ENCODE data around the gene PFDN6. TPM values are rescaled to one million over a fixed set of nuclear protein-coding genes. Genes with fewer than 3 reads are reported as not detected.

The PFDN6 gene
- total RNA-seq (2021; ENCODE audit: unreplicated experiment) (101 TPM), Bru-seq, nascent RNA (percentile 81 among the genes with signal in this experiment), BruChase-seq, experiment 1, labeled RNA remaining after a 2-hour chase (percentile 78 among the genes with signal in this experiment), BruChase-seq, experiment 2, labeled RNA remaining after a 6-hour chase (percentile 80 among the genes with signal in this experiment)
- 127 TPM for polyA plus RNA-seq (2012; ENCODE audit: insufficient read length)
- long read RNA-seq, partial matches to known transcripts: 0 of 7 reads
- long read RNA-seq, other reads (novel, unspliced or antisense): 3 of 7 reads

DNA sequence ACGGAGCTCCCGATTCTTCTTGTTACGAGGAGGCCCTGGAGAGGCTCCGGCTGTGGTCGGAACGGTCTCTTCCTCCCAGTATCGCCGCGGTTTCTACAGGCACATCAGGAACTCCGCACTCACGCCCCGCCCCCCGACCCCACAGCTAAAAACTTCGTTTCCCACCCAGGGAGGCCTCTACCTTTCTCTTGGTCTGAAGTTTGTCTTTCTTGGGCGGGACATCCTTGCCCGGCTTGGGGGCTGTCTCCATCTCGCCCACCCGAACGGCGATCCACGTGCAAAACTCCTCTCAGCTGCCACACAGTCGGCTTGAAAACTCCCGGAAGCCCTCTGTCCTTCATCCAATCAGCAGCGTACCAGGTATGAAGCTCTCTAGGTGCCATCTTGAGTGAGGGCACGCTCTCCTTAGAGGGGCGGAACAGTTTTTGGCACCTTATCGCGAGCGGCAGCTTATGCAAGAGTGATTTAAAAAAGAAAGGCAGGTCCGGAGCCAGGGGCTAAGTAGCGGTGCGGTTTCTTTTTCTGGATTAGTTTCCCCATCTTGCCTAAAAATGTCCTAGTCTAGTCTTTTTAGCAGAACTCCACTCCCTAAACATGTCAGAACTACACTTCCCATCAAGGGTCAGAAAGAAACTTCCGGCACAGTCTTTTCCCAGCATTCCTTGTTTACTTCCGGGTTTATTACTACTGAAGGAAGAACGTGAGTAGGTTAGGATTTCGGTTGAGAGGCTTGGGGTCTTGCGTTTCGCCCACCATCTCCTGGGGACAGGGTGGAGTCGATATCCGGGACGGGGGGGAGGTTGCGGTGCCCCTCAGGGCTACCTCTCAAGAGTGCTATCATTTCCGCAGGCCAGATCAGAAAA lies at the start of gene PFDN6, which contains the start of gene WDR46:
PFDN6 (plus strand) TSS at position 681 of the 863 bp plus-strand sequence. CDS start 256 bp downstream, outside the sequence.
WDR46 (minus strand) TSS at position 319 of the 863 bp plus-strand sequence; CDS start at position 250, 69 bp downstream.
- BruUV-seq (replicated peaks): no TSS peak
- intact Hi-C loops (cut with micrococcal nuclease; ENCODE audit: unreplicated experiment): no loop called here
- H3K4me3 ChIP-seq (ENCODE audit: low read depth in 2 of 2, low read length in 2 of 2): peak within 1 kb of the TSS; percentile 91 to 97
- H3K27me3 ChIP-seq (ENCODE audit: control insufficient read depth, insufficient read depth, low read length): no peaks in the 10 kb centered on the region
- POLR2A ChIA-PET: interaction anchor here (0.6 to 1.9 kb wide), 5 partner anchors 8 to 217 kb away, joined by 3 to 11 read pairs (median 3); partner anchors contain the start of gene B3GALT4
- in situ Hi-C loops (cut with HindIII; ENCODE audit: low pct_unique_long_range_greater_than_20kb, low sequenced_read_pairs): no loop called here
- TF ChIP-seq, protein P1, sequence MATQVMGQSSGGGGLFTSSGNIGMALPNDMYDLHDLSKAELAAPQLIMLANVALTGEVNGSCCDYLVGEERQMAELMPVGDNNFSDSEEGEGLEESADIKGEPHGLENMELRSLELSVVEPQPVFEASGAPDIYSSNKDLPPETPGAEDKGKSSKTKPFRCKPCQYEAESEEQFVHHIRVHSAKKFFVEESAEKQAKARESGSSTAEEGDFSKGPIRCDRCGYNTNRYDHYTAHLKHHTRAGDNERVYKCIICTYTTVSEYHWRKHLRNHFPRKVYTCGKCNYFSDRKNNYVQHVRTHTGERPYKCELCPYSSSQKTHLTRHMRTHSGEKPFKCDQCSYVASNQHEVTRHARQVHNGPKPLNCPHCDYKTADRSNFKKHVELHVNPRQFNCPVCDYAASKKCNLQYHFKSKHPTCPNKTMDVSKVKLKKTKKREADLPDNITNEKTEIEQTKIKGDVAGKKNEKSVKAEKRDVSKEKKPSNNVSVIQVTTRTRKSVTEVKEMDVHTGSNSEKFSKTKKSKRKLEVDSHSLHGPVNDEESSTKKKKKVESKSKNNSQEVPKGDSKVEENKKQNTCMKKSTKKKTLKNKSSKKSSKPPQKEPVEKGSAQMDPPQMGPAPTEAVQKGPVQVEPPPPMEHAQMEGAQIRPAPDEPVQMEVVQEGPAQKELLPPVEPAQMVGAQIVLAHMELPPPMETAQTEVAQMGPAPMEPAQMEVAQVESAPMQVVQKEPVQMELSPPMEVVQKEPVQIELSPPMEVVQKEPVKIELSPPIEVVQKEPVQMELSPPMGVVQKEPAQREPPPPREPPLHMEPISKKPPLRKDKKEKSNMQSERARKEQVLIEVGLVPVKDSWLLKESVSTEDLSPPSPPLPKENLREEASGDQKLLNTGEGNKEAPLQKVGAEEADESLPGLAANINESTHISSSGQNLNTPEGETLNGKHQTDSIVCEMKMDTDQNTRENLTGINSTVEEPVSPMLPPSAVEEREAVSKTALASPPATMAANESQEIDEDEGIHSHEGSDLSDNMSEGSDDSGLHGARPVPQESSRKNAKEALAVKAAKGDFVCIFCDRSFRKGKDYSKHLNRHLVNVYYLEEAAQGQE (IDR thresholded peaks at IDR 0.05; ENCODE audit: insufficient read depth in 1 of 2, low read depth in 2 of 2, low read length in 1 of 2): no peak
- peak; percentile 85 for TF ChIP-seq POLR2AphosphoS5 (IDR thresholded peaks at IDR 0.05; ENCODE audit: low read depth, low read length)
- TF ChIP-seq SIN3A (IDR thresholded peaks at IDR 0.05; ENCODE audit: borderline replicate concordance, insufficient read depth, low read depth, low read length): peak; percentile 68; the same call in 1 of the 2 replicates
- TF ChIP-seq TCF7L2 (IDR thresholded peaks at IDR 0.05; ENCODE audit: low read depth, low read length): no peak
- TF ChIP-seq, protein P2, sequence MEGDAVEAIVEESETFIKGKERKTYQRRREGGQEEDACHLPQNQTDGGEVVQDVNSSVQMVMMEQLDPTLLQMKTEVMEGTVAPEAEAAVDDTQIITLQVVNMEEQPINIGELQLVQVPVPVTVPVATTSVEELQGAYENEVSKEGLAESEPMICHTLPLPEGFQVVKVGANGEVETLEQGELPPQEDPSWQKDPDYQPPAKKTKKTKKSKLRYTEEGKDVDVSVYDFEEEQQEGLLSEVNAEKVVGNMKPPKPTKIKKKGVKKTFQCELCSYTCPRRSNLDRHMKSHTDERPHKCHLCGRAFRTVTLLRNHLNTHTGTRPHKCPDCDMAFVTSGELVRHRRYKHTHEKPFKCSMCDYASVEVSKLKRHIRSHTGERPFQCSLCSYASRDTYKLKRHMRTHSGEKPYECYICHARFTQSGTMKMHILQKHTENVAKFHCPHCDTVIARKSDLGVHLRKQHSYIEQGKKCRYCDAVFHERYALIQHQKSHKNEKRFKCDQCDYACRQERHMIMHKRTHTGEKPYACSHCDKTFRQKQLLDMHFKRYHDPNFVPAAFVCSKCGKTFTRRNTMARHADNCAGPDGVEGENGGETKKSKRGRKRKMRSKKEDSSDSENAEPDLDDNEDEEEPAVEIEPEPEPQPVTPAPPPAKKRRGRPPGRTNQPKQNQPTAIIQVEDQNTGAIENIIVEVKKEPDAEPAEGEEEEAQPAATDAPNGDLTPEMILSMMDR (IDR thresholded peaks at IDR 0.05): no peak
- peaks cover 13% of the 10 kb centered on the region for H3K36me3 ChIP-seq (ENCODE audit: control insufficient read depth, insufficient read depth, low read length)
- H3K27ac ChIP-seq (ENCODE audit: low read length): peak within 1 kb of the TSS; percentile 95
- H3K4me1 ChIP-seq (ENCODE audit: control insufficient read depth, insufficient read depth, low read length): peaks cover 19% of the 10 kb centered on the region
- ATAC-seq: peak; percentile 97
- H3K9me3 ChIP-seq (ENCODE audit: control insufficient read depth, insufficient read depth, low read depth, low read length): no peaks in the 10 kb centered on the region
- CTCF ChIA-PET: interaction anchor here (0.6 to 1.6 kb wide), 2 partner anchors 12 to 44 kb away, joined by 4 to 5 read pairs; partner anchors contain the start of gene B3GALT4
- peak; percentile 93 for DNase-seq (ENCODE audit: low read depth, low spot score)

DNA sequence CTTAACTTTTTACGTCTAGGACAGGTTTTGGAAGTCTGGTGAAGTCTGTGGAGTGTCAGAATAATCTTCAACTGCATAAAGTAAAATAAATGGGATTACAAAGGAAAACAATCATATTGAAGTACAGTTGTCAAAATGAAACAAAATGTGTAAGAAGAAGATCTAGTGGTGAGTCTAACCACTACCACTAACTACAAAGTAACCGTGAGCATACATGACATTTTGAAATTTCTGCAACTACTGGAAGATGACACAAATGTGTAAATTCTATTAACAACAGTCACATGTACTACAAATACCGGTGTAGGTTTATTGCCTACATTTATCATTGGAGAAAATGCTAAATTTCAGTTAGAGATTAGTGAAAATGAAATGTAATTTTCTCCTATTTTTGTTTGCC lies 47.4 kb upstream of the PFDN6 start:
- Histone ChIP-seq H3K9me3 (ENCODE audit: control insufficient read depth, insufficient read depth, low read depth, low read length) (no peaks in the 10 kb centered on the region), H3K27ac (ENCODE audit: low read length) (no peak overlapping the region), H3K27me3 (ENCODE audit: control insufficient read depth, insufficient read depth, low read length) (no peaks in the 10 kb centered on the region), H3K36me3 (ENCODE audit: control insufficient read depth, insufficient read depth, low read length) (no peaks in the 10 kb centered on the region), H3K4me3 (ENCODE audit: low read depth in 2 of 2, low read length in 2 of 2) (no peak overlapping the region), H3K4me1 (ENCODE audit: control insufficient read depth, insufficient read depth, low read length) (no peaks in the 10 kb centered on the region)
- ChIA-PET CTCF (no interaction called here), POLR2A (no interaction called here)
- ATAC-seq (no peak), DNase-seq (ENCODE audit: low read depth, low spot score) (no peak)
- TF ChIP-seq, protein P1 (IDR thresholded peaks at IDR 0.05; ENCODE audit: insufficient read depth in 1 of 2, low read depth in 2 of 2, low read length in 1 of 2): no peak
- TF ChIP-seq, protein P2 (IDR thresholded peaks at IDR 0.05): no peak
- TF ChIP-seq POLR2AphosphoS5 (IDR thresholded peaks at IDR 0.05; ENCODE audit: low read depth, low read length) (no peak), SIN3A (IDR thresholded peaks at IDR 0.05; ENCODE audit: borderline replicate concordance, insufficient read depth, low read depth, low read length) (no peak), TCF7L2 (IDR thresholded peaks at IDR 0.05; ENCODE audit: low read depth, low read length) (no peak)
- intact Hi-C loops (cut with micrococcal nuclease; ENCODE audit: unreplicated experiment) (loop anchor here (10.0 kb wide), 1 partner anchor 227 kb away; no protein-coding TSS in a partner anchor), in situ Hi-C loops (cut with HindIII; ENCODE audit: low pct_unique_long_range_greater_than_20kb, low sequenced_read_pairs) (no loop called here)
- no TSS peak for BruUV-seq (replicated peaks)

All from Panc1 (cell line).